Renal cortical epithelial cell (primary cell): Measurements from ENCODE around the gene MYH14. TPM values are rescaled to one million over a fixed set of nuclear protein-coding genes. Genes with fewer than 3 reads are reported as not detected.
"Not testable (repeated sequence)": the region's sequence is repeated elsewhere in the genome, so short reads cannot be mapped to it uniquely, and the experiment has no call there.

Source experiments
- DNase-seq: peaks from one replicate; pipeline ENCODE4 v3.0.0-alpha.2; 2011; ENCODE audit warnings: low read depth
- total RNA-seq: library from RNA; depleted of rRNA; stranded (reverse); fragments of >200 nt; gene quantifications from 2 replicates; pipeline ENCODE4 v1.2.3, GENCODE V29; 2014

The MYH14 gene
- total RNA-seq, 1 donor from 2014 or later, result 0.85 TPM

DNA sequence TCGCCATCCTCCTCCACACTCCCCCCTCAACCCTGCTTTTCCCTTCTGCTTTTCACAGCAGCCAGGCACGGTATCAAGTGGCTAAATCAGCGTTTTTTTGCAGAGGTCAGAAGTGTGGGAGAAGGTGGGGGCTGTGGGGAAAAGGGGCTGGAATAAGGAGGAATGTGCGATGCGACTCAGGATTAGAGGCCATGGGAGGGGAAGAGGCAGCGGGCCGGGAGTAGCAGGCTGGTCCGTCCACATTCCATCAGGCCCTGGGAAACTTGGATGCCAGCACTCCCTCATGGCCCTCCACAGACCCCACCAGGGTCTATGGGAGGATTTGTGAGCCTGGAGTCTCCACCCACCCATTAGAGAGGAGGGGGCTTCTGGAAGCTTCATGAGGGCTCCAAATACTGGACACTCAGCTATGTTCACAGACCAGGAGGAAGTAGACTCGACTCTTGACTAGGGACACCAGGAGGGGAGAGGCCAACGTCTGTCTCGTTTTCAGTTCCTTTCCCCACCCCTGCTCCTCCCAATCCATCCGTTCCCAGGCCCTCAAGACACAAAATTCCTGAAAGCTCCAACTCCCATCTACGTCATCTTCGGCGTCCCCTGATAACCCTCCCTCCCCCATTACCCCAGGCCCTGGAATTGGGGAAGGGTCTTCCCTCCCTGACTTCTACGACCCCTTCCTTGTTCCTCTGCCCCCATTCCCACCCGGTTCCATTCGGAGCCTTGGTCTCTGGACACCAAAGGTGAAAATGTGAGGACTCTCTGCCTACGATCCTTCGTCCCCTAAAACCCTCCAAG, 129.0 kb downstream of the MYH14 start:
- DNase-seq, result no peak

- peak; percentile 82 for DNase-seq
Measured at GRCh38 chr19:50333235-50333736, 129.9 kb downstream of the MYH14 start.

DNA sequence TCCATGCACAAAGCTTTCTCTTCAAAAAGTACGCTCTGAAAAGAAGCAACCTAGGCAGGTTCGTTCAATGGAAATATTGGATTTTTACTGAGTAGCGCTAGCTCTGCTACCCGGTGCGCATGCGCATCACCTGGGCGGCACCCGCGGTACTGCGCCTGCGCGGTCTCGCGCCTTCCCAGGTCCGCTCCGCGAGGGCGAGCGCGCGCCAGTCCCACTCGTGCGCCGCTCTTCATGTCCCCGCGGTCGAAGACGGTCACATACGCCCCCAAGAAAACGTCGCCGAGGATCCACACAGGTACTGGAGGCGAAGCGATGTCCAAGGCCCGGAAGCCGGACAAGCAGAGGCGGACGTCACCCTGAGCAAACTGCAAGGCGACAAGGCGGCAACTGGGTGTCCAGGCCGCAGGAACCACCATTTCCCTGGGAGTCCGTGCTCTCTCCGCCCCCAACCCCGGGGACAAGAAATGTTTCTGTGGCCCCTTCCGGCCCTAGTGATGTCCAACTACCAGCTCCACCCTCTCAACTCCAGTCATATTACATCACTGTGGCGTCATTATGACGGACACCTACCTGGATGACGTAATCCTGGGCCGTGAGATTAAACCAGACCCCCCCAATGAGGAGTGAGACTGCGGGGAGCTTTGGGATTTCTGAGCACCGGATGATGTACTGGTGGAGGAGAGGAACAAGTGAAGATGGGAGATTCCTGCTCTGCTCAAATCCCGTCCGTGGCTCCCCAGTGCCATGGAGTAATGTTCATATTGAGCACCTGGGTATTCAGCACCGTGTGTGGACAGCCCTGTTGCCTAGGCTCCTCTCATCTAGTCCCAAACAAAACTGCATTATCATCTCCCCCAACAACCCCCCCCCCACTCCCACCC, 130.6 kb downstream of the MYH14 start:
- DNase-seq, result no peak

DNA sequence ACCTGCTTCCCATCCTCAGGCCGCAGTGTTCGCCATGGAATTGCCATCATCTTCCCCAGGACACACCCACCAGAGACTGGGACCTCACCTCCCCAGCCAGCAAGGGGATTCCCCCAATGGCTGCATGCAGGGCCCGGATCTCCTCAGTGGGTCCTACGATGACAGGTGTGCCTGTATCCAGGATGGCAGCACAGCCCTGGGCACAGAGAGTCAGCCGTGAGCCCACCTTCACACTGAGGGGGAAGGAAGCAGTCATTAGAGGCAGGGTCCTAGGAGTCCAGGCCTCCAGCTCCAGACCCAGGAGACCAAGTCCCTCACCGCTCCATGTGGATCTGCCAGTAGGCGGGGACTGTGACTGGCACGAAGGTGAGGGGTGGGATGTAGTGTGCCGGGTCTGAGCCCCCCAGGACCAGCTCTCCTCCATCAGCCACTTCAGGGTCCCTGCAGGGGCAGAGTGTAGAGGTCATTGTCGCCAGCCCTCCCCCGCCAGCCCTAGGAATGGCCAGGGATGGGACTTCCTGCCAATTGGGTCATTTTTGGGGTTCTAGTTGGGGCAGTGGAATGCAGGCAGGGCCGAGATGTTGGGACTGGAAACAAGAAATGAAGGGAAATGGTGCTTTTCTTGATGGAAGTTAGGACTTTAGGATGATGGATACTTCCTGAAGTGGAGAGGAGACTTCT, 131.5 kb downstream of the MYH14 start:
- no peak for DNase-seq

DNA sequence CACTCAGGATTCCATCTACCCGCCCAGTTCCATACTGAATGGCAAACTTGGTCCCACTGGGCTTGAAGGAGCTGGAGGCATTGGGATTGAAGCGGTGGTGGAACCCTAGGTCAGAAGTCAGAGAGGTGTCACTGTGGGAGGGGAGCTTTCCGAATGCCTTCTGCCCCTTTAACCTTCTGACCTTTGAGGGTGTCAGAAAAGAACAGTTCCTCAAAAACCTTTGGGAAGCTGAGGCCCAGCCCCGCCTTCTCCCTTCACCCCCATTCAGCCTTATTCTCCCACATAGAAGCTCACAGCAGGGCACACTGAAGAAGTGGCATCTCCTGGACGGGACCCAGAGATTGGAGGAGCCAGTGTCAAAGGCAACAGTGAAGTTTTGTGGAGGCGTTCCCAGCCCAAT, 133.6 kb downstream of the MYH14 start:
- DNase-seq, result not testable (repeated sequence)

GRCh38 chr19:50340331-50340730, 136.9 kb downstream of the MYH14 start:
- DNase-seq, result no peak

GRCh38 chr19:50341091-50341564, 137.7 kb downstream of the MYH14 start:
- no peak for DNase-seq

- DNase-seq, result no peak
Measured at GRCh38 chr19:50344661-50345318, 141.4 kb downstream of the MYH14 start.

DNA sequence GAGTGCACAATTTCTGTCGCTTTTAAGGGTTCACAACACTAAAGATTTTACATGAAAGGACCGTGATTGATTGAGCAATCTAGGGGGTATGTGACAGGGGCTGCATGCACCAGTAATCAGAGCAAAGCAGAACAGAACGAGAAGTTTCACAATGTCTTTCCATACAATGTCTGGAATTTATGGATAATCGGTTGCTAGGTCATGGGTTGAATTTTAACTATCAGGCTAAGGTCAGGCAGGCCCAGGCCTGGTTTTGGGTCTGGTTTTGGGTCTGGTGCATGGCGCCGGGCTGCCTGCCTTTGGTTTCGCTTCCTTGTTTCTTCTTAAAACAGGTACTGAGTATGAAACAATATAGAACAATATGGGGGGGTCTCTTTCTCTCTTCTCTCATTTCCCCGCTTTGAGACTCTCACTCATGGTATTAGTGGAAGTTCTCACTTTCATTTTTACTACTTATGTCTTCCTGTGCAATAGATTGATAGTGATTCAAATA, 143.7 kb downstream of the MYH14 start:
- peak; percentile 70 for DNase-seq

DNA sequence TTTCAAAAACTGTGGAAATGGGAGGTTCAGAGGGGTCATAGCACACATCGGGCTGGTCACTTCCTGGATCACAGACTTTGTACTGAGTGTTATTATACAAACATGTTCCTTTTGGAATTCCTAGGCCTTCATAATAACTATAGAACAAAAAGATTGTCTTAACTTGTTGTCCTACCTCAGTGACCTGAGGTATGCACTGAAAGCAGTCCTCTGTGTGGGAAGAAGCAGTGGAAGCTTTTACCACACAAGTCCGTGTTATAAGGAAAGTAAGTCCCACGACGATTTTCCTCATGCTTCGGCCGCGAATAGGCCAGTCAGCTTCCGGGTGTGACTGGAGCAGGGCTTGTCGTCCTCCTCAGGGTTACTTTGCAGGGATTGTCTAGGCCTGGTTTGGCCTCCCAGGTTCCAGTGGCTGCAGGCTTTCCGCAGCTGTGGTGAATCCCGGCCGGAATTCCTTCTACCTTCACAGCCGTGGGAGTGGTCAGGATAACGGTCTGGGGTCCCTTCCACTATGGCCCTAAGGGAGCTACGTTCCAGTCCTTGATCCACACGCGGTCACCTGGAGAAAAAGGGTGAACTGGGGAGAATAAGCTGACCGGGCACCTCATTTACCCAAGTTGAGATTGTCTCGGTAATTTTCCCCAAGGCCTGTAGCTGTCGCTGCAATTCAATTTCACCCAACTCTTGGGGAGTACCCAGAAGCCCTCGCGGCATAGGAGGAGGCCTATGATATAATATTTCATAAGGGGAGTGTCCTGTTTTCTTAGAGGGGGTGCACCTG, 146.0 kb downstream of the MYH14 start:
- peak; percentile 32 for DNase-seq

- DNase-seq, result no peak
Measured at GRCh38 chr19:50352242-50352641, 148.8 kb downstream of the MYH14 start.

DNA sequence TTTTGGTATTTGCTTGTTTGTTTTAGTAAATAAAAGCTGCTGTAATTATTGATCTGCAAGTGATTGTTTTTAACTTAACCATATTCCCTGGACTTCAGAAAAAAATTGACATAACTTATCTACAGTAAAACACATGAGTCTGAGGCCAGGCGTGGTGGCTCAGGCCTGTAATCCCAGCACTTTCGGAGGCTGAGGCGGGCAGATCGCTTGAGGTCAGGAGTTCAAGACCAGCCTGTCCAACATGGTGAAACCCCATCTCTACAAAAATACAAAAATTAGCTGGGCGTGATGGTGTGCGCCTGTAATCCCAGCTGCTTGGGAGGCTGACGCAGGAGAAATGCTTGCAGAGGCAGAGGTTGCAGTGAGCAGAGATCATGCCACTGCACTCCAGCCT, 150.1 kb downstream of the MYH14 start:
- DNase-seq, result not testable (repeated sequence)

DNA sequence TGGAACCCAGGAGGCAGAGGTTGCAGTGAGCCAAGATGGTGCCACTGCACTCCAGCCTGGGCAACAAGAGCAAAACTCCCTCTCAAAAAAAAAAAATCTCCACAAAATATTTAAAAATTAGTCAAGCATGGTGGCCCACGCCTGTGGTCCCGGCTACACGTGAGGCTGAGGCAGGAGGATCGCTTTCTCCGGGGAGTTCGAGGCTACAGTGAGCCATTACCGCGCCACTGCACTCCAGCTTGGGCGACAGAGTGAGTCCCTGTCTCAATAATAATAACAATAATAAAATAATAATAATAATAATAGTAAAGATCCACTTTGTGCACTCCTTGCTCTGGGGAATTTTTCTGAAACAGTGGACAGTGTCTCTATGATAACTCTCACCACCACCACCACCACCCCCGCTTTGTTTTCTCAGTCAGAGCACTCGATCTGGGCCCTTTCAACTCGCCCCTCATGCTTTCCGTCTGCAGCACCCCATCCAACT, 153.3 kb downstream of the MYH14 start:
- no peak for DNase-seq

- peak; percentile 47 for DNase-seq
Measured at GRCh38 chr19:50357178-50358100, 154.0 kb downstream of the MYH14 start.

DNA sequence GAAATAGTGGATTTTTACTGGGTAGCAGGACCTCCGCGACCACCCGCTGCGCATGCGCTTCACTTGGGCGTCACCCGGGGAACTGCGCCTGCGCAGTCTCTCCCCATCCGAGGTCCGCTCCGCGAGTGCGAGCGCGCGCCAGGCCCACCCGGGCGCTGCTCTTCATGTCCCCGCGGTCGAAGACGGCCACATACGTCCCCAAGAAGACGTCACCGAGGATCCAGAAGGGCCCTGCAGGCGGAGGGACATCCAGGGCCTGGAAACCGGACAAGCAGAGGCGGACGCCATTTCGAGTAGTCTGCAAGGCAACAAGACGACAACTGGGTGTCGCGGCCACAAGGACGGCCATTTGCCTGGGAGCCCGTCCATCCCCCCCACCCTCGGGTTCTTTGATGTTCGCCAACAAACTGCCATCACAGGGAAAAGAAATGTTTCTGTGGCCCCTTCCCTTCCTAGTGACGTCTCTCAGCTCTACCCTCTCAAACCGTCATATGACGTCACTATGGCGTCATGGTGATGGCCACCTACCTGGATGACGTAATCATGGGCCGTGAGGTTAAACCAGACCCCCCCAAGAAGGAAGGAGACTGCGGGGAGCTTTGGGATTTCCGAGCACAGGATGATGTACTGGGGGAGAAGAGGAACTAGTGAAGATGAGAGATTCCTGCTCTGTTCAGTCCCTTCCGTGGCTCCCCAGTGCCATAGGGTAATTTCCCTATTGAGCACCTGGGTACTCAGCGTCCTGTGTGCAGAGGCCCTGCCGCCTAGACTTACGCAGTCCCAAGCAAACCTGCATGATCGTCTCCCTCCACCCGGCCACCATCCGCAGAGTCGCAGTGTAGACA, 155.3 kb downstream of the MYH14 start:
- DNase-seq, result no peak

GRCh38 chr19:50359328-50359818, 156.0 kb downstream of the MYH14 start:
- no peak for DNase-seq
